Adrenal gland (tissue), 5 donors: ENCODE measurements around the gene SHMT2.

ENCODE experiments used
- POLR2A ChIP-seq, 2 donors: fragments of 450-650 bp; IDR thresholded peaks; one replicate each; pipeline ENCODE4 v1.6.1; 2017; ENCODE audit warnings: antibody characterized with exemption in 2 of 2, mild to moderate bottlenecking in 2 of 2, moderate library complexity in 1 of 2
- TF ChIP-seq, protein P1 (sequence below), 6 experiments: fragments of 450-650 bp in 4 of 6; fragments of 200-600 bp in 2 of 6; sonication (generic) in 1 of 6; IDR thresholded peaks; 1 replicate in 5 of 6; 2 replicates in 1 of 6; pipeline versions ENCODE4 v1.5.1 to v1.8.0; 2016 to 2021; ENCODE audit warnings: antibody characterized with exemption in 6 of 6, mild to moderate bottlenecking in 2 of 6, moderate library complexity in 1 of 6
- donor health status: DM: no; HTN: no; CAD: no.

DNA sequence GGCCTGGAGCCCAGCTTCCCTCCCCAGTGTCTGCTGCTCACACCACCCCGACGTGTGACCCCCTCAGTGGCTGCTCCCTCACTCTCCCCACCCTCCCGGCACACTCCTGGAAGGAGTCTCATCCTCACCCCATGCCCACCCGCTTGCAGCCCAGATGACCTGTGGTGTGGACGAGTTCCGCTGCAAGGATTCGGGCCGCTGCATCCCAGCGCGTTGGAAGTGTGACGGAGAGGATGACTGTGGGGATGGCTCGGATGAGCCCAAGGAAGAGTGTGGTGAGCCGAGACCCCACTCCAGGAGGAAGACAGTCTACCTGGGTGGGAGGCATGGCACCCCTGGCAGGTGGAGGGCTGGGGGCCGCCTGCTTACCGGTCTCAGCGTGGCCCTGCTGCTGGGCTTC, 27.9 kb upstream of the SHMT2 start:
- TF ChIP-seq, protein P1, sequence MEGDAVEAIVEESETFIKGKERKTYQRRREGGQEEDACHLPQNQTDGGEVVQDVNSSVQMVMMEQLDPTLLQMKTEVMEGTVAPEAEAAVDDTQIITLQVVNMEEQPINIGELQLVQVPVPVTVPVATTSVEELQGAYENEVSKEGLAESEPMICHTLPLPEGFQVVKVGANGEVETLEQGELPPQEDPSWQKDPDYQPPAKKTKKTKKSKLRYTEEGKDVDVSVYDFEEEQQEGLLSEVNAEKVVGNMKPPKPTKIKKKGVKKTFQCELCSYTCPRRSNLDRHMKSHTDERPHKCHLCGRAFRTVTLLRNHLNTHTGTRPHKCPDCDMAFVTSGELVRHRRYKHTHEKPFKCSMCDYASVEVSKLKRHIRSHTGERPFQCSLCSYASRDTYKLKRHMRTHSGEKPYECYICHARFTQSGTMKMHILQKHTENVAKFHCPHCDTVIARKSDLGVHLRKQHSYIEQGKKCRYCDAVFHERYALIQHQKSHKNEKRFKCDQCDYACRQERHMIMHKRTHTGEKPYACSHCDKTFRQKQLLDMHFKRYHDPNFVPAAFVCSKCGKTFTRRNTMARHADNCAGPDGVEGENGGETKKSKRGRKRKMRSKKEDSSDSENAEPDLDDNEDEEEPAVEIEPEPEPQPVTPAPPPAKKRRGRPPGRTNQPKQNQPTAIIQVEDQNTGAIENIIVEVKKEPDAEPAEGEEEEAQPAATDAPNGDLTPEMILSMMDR (IDR thresholded peaks at IDR 0.05), result no peak
- no peak for TF ChIP-seq POLR2A (IDR thresholded peaks at IDR 0.05)
